ENCODE data around the gene ASL. TPM values are rescaled to one million over a fixed set of nuclear protein-coding genes. Genes with fewer than 3 reads are reported as not detected.

ASL gene
- total and polyA plus RNA-seq, 2 experiments from 2014 or later = 54.5 to 81.0 TPM

GRCh38 chr7:66088861-66089838, 13.5 kb downstream of the ASL start:
- Histone ChIP-seq H3K27ac (no peak overlapping the region), H2AFZ (no peak overlapping the region), H3K9ac (no peak overlapping the region), H3K27me3 (replicated peaks; ENCODE audit: insufficient read depth) (no peaks in the 10 kb centered on the region), H3K4me1 (ENCODE audit: insufficient read depth) (no peaks in the 10 kb centered on the region), H3K4me3 (no peak overlapping the region), H3K9me2 (ENCODE audit: insufficient read depth) (no peaks in the 10 kb centered on the region), H3K36me3 (ENCODE audit: low read depth) (no peaks in the 10 kb centered on the region), H3K79me2 (ENCODE audit: insufficient read depth) (no peaks in the 10 kb centered on the region), H4K20me1 (ENCODE audit: insufficient read depth) (no peaks in the 10 kb centered on the region), H3K4me2 (ENCODE audit: unreplicated experiment) (no peak overlapping the region), H3F3A (ENCODE audit: insufficient read depth) (no peaks in the 10 kb centered on the region), H3K9me3 (ENCODE audit: low read depth) (no peaks in the 10 kb centered on the region)
- no peak for TF ChIP-seq EZH2phosphoT487 (IDR thresholded peaks at IDR 0.05; ENCODE audit: insufficient read depth, low read depth)
- no peak for TF ChIP-seq EZH2 (IDR thresholded peaks at IDR 0.05; ENCODE audit: insufficient read depth, poor library complexity, severe bottlenecking)
- in situ Hi-C loops (cut with MboI) = no loop called here
- 77 to 86% methylated on average over 23 to 27 of the region's 32 CpGs for WGBS, 2 experiments (ENCODE audit: low coverage in 1 of 2, low lambda C conversion rate in 2 of 2, missing lambda C conversion rate in 2 of 2)
- DNase-seq = no peak

GRCh38 chr7:66092654-66093053, 17.0 kb downstream of the ASL start:
- in situ Hi-C loops (cut with MboI) = no loop called here
- DNase-seq = no peak
- Histone ChIP-seq H4K20me1 (ENCODE audit: insufficient read depth) (no peaks in the 10 kb centered on the region), H3K4me2 (ENCODE audit: unreplicated experiment) (no peak overlapping the region), H2AFZ (no peak overlapping the region), H3K4me3 (no peak overlapping the region), H3K36me3 (ENCODE audit: low read depth) (no peaks in the 10 kb centered on the region), H3K9me3 (ENCODE audit: low read depth) (no peaks in the 10 kb centered on the region), H3K4me1 (ENCODE audit: insufficient read depth) (no peaks in the 10 kb centered on the region), H3K9me2 (ENCODE audit: insufficient read depth) (no peaks in the 10 kb centered on the region), H3K27me3 (replicated peaks; ENCODE audit: insufficient read depth) (no peaks in the 10 kb centered on the region), H3K9ac (no peak overlapping the region), H3F3A (ENCODE audit: insufficient read depth) (peaks cover 6% of the 10 kb centered on the region; the same call in 1 of the 2 replicates), H3K79me2 (ENCODE audit: insufficient read depth) (no peaks in the 10 kb centered on the region), H3K27ac (no peak overlapping the region)
- 90% methylated on average over 19 of the region's 19 CpGs for WGBS, 2 experiments (ENCODE audit: low coverage in 1 of 2, low lambda C conversion rate in 2 of 2, missing lambda C conversion rate in 2 of 2)
- no peak for TF ChIP-seq EZH2phosphoT487 (IDR thresholded peaks at IDR 0.05; ENCODE audit: insufficient read depth, low read depth)
- no peak for TF ChIP-seq EZH2 (IDR thresholded peaks at IDR 0.05; ENCODE audit: insufficient read depth, poor library complexity, severe bottlenecking)

- Histone ChIP-seq H3K9ac (no peak overlapping the region), H3K27me3 (replicated peaks; ENCODE audit: insufficient read depth) (no peaks in the 10 kb centered on the region), H3F3A (ENCODE audit: insufficient read depth) (peaks cover 6% of the 10 kb centered on the region; the same call in 1 of the 2 replicates), H3K4me1 (ENCODE audit: insufficient read depth) (no peaks in the 10 kb centered on the region), H3K4me3 (no peak overlapping the region), H3K9me3 (ENCODE audit: low read depth) (no peaks in the 10 kb centered on the region), H2AFZ (no peak overlapping the region), H3K4me2 (ENCODE audit: unreplicated experiment) (no peak overlapping the region), H3K27ac (no peak overlapping the region), H3K36me3 (ENCODE audit: low read depth) (no peaks in the 10 kb centered on the region), H3K79me2 (ENCODE audit: insufficient read depth) (no peaks in the 10 kb centered on the region), H3K9me2 (ENCODE audit: insufficient read depth) (no peaks in the 10 kb centered on the region), H4K20me1 (ENCODE audit: insufficient read depth) (no peaks in the 10 kb centered on the region)
- 83 to 85% methylated on average over 4 of the region's 4 CpGs for WGBS, 2 experiments (ENCODE audit: low coverage in 1 of 2, low lambda C conversion rate in 2 of 2, missing lambda C conversion rate in 2 of 2)
- DNase-seq = no peak
- TF ChIP-seq EZH2 (IDR thresholded peaks at IDR 0.05; ENCODE audit: insufficient read depth, poor library complexity, severe bottlenecking) (no peak), EZH2phosphoT487 (IDR thresholded peaks at IDR 0.05; ENCODE audit: insufficient read depth, low read depth) (no peak)
- in situ Hi-C loops (cut with MboI) = no loop called here
Measured at GRCh38 chr7:66095010-66095409, 19.4 kb downstream of the ASL start.

GRCh38 chr7:66099232-66099550, 23.6 kb downstream of the ASL start:
- H3K9ac ChIP-seq = no peak overlapping the region
- DNase-seq = no peak
- in situ Hi-C loops (cut with MboI) = no loop called here
- H3K27me3 ChIP-seq (replicated peaks; ENCODE audit: insufficient read depth) = no peaks in the 10 kb centered on the region
- peak overlapping the region; percentile 85 for H3K4me2 ChIP-seq (ENCODE audit: unreplicated experiment)
- peaks cover 13% of the 10 kb centered on the region for H3K4me1 ChIP-seq (ENCODE audit: insufficient read depth)
- no peaks in the 10 kb centered on the region for H3K36me3 ChIP-seq (ENCODE audit: low read depth)
- TF ChIP-seq EZH2phosphoT487 (IDR thresholded peaks at IDR 0.05; ENCODE audit: insufficient read depth, low read depth) (no peak), EZH2 (IDR thresholded peaks at IDR 0.05; ENCODE audit: insufficient read depth, poor library complexity, severe bottlenecking) (no peak)
- no peaks in the 10 kb centered on the region for H4K20me1 ChIP-seq (ENCODE audit: insufficient read depth)
- H3K9me2 ChIP-seq (ENCODE audit: insufficient read depth) = no peaks in the 10 kb centered on the region
- H3K27ac ChIP-seq = 0 out of 2 replicates have a peak overlapping the region, but pooled peaks have one; percentile 78
- no peaks in the 10 kb centered on the region for H3K79me2 ChIP-seq (ENCODE audit: insufficient read depth)
- whole genome bisulfite sequencing, 2 experiments (ENCODE audit: low coverage in 1 of 2, low lambda C conversion rate in 2 of 2, missing lambda C conversion rate in 2 of 2) = 53 to 67% methylated on average over 1 to 2 of the region's 2 CpGs
- H3K4me3 ChIP-seq = no peak overlapping the region
- no peak overlapping the region for H2AFZ ChIP-seq
- no peaks in the 10 kb centered on the region for H3K9me3 ChIP-seq (ENCODE audit: low read depth)
- peaks cover 10% of the 10 kb centered on the region; the same call in 1 of the 2 replicates for H3F3A ChIP-seq (ENCODE audit: insufficient read depth)

Data from GM23248 (cell line).